C4-2B (cell line): ENCODE results near the gene CES2.

Experiments
- CTCF ChIP-seq: fragments of 450-650 bp; conservative IDR thresholded peaks from 2 replicates; pipeline ENCODE4 v1.5.1; 2017; ENCODE audit warnings: mild to moderate bottlenecking
- ZFX ChIP-seq: fragments of 450-650 bp; IDR thresholded peaks from 2 replicates; pipeline ENCODE4 v1.6.1; 2017

- no peak for TF ChIP-seq CTCF
- TF ChIP-seq ZFX, result no peak
These were observed 24.4 kb downstream of the CES2 start for GRCh38 chr16:66959704-66960161.
